Retinal pigment epithelial cell (primary cell): ENCODE results near the gene TNS4.

ENCODE experiments used
- DNase-seq: peaks from one replicate; pipeline ENCODE4 v3.0.0-alpha.2; 2010; ENCODE audit warnings: low read depth
- H3K4me3 ChIP-seq: 2 replicates; pipeline ENCODE4 v1.5.1; 2011; ENCODE audit warnings: mild to moderate bottlenecking, low read length, control low read depth, moderate library complexity
- TF ChIP-seq, protein P1 (sequence below): conservative IDR thresholded peaks from 2 replicates; pipeline ENCODE4 v1.5.1; 2011; ENCODE audit warnings: low read depth, low read length, control low read depth, inconsistent platforms

Gene TNS4

DNA sequence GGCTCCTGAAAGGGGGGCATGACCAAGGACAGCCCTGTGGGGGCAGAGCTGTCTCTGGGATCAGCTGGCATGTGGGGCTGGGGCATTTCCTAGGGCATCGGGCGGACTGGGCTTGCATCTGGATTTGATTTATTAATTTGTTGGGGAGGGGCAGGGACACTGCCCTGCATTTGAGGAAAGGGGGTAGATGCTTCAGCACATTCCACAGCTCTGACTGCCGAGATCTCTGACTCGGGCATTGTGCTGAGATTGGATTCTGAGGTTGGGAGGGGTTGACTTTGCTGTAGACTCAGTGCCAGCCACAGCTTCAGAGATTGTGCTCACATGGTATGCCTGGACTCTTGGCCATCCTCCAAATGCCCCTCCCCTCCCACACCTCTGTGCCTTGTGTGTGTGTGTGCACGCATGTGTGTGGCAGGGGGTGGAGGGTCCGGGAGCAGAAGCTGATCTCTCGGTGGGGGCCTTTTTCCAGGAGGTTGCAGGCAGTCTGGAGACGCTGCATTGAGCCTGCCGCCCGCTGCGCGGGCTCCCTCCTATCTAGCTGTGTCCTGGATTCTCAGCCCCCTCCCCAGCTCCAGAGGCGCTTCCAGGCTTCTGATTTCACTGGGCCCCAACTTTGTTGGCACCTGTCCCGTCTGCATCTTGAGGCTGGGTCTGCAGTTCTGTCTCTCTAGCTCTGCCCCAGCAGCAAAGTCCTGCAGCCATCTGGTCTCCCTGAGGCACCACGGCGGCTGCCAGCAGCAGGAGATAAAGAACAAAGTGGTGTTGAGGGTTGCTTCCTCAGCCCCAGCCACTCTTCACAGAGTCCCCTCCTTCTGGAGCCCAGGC, 43.2 kb downstream of the TNS4 start:
- DNase-seq, result peak; percentile 78
- no peak overlapping the region for H3K4me3 ChIP-seq
- TF ChIP-seq, protein P1, sequence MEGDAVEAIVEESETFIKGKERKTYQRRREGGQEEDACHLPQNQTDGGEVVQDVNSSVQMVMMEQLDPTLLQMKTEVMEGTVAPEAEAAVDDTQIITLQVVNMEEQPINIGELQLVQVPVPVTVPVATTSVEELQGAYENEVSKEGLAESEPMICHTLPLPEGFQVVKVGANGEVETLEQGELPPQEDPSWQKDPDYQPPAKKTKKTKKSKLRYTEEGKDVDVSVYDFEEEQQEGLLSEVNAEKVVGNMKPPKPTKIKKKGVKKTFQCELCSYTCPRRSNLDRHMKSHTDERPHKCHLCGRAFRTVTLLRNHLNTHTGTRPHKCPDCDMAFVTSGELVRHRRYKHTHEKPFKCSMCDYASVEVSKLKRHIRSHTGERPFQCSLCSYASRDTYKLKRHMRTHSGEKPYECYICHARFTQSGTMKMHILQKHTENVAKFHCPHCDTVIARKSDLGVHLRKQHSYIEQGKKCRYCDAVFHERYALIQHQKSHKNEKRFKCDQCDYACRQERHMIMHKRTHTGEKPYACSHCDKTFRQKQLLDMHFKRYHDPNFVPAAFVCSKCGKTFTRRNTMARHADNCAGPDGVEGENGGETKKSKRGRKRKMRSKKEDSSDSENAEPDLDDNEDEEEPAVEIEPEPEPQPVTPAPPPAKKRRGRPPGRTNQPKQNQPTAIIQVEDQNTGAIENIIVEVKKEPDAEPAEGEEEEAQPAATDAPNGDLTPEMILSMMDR, result no peak

DNA sequence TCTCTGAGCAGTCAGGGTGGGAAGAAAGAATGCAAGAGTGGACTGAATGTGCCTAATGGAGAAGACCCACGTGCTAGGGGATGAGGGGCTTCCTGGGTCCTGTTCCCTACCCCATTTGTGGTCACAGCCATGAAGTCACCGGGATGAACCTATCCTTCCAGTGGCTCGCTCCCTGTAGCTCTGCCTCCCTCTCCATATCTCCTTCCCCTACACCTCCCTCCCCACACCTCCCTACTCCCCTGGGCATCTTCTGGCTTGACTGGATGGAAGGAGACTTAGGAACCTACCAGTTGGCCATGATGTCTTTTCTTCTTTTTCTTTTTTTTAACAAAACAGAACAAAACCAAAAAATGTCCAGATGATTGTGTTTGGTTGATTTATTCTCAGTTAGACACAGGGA, 44.1 kb downstream of the TNS4 start:
- DNase-seq, result no peak
- TF ChIP-seq, protein P1, result no peak
- H3K4me3 ChIP-seq, result no peak overlapping the region

DNA sequence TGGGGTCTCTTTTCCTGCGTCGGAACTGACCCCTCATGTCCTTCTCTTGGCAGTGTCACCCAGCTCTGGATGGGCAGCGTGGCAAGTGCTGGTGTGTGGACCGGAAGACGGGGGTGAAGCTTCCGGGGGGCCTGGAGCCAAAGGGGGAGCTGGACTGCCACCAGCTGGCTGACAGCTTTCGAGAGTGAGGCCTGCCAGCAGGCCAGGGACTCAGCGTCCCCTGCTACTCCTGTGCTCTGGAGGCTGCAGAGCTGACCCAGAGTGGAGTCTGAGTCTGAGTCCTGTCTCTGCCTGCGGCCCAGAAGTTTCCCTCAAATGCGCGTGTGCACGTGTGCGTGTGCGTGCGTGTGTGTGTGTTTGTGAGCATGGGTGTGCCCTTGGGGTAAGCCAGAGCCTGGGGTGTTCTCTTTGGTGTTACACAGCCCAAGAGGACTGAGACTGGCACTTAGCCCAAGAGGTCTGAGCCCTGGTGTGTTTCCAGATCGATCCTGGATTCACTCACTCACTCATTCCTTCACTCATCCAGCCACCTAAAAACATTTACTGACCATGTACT, 44.9 kb downstream of the TNS4 start:
- DNase-seq, result no peak
- TF ChIP-seq, protein P1, result no peak
- no peak overlapping the region for H3K4me3 ChIP-seq

DNA sequence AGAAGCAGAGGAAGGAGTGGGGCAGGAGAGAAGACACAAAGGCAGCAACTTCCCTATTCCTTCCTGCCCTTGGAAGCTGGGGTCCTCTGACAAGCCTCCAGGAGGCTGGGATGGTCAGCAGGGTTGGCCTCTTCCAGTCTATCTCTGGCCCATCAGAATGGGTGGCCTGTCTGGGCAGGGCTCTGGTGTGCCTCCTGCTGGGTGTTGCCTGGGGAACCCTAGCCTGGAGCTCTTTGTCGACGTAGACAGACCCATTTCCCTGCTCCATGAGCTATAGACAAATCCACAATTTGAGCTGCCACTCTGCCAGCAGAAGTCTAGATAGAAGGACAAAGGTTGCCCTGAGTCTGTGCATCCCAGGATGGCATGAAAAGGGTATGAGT, 46.8 kb downstream of the TNS4 start:
- TF ChIP-seq, protein P1, result no peak
- no peak overlapping the region for H3K4me3 ChIP-seq
- no peak for DNase-seq

DNA sequence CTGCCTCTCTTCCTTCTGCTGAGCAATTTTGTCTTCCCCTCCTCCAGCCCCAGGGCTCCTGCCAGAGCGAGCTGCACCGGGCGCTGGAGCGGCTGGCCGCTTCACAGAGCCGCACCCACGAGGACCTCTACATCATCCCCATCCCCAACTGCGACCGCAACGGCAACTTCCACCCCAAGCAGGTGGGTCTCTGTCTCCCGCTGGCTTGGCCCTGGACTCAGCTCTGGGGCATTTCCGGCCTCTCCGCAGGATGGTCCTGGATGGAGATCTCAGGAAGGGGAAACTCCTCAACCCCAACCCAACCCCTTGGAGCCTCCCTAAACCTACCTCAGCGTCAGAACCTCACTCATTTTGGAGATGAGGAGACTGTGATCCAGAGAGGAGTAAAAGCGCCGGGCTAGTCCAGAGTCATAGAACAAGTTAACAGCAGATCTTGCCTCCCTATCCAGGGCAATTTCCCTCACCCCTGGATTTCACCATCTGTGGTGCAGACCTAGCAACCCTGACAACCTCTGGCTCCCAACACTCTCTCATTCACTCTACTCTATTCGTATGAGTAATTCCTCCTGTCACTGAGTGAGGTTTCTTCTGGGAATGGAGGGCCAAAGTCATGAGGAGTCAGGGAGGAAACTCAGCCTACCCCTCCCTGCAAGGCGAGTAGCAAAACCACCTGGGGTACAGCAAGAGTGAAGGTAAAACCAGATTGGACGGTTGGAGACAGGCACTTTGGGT, 47.4 kb downstream of the TNS4 start:
- no peak for DNase-seq

DNA sequence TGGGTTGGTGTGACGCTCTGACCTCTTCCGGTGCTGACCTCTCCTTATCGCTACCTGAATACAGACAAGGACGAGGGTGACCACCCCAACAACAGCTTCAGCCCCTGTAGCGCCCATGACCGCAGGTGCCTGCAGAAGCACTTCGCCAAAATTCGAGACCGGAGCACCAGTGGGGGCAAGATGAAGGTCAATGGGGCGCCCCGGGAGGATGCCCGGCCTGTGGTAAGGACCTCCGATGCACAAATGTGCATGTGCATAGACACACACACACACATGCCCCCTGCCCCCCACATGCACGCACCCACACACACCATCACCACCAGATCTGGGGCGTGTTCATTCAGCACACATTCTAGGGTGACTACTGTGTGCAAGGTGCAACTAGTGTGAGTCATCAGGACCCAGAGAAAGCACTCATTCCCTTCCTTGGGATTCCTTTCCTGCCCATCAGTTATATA, 48.5 kb downstream of the TNS4 start:
- H3K4me3 ChIP-seq, result no peak overlapping the region
- no peak for DNase-seq
- TF ChIP-seq, protein P1, result no peak

More for the DNA sequence above, 47.4 kb downstream of the TNS4 start:
- no peak overlapping the region for H3K4me3 ChIP-seq
- TF ChIP-seq, protein P1, result no peak
